GM18498 (cell line): ENCODE measurements around the gene PTBP1.
"Not testable (repeated sequence)": the region's sequence is repeated elsewhere in the genome, so short reads cannot be mapped to it uniquely, and the experiment has no call there.

Experiments
- ATAC-seq: cut with Tn5 transposase; IDR thresholded peaks from one replicate; pipeline ENCODE4 v1.9.1; 2021; ENCODE audit warnings: mild to moderate bottlenecking, moderate library complexity; ENCODE audit not compliant: unreplicated experiment

Gene PTBP1

DNA sequence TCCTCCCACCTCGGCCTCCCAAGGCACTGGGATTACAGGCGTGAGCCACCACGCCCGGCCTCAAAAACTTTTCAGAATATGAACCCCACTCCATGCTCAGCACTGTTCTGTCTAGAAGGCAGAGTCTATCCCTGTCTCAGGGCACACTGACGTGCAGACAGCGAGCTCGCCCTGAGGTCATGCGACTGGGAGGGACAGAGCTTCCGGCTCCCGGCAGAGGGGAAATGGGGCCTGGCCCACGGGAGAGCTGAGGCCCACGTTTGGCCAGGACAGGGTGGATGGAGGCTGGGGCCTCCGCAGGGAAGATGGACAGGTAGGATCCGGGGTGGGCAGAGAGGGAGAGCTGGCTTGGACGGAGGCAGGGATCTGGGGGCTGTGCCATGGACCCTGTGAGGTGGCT, 27.6 kb downstream of the PTBP1 start:
- no peak for ATAC-seq

DNA sequence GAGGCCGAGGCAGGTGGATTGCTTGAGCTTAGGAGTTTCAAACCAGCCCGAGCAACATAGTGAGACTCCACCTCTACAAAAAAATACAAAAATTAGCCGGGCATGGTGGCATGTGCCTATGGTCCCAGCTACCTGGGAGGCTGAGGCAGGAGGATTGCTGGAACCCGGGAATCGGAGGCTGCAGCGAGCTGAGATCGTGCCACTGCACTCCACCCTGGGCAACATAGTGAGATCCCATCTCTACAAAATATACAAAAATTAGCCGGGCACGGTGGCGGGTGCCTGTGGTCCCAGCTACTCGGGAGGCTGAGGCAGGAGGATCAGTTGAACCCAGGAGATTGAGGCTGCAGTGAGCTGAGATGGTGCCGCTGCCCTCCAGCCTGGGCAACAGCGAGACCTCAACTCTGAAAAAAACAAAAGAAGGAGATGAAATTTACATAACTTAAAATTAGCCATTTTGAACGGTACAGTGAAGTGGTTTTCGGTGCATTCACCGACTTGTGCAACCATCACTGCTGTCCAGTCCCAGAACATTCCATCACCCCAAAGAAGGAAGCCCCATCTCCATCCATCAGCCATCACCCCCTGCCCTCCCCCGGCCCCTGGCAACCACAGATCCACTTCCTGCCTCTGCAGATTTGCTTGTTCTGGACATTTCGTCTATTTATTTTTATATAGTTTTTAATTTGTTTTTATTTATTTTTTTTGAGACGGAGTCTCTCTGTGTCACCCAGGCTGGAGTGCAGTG, 28.8 kb downstream of the PTBP1 start:
- no peak for ATAC-seq

DNA sequence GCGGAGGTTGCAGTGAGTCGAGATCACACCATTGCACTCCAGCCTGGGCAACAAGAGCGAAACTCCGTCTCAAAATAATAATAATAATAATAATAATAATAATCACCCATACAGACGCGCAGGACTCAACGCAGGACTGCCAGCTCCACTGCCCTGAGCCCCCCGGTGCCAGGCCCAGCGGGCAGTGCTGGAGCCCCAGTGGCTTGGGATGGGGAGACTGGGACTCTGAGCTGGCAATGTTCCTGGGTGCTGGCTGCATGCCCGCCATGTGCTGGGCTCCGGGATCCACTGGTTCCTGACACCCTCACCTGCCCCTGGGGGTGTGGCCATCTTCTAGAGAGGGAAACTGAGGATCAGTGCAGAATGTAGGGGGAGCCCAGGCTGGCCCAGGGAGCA, 30.1 kb downstream of the PTBP1 start:
- no peak for ATAC-seq

DNA sequence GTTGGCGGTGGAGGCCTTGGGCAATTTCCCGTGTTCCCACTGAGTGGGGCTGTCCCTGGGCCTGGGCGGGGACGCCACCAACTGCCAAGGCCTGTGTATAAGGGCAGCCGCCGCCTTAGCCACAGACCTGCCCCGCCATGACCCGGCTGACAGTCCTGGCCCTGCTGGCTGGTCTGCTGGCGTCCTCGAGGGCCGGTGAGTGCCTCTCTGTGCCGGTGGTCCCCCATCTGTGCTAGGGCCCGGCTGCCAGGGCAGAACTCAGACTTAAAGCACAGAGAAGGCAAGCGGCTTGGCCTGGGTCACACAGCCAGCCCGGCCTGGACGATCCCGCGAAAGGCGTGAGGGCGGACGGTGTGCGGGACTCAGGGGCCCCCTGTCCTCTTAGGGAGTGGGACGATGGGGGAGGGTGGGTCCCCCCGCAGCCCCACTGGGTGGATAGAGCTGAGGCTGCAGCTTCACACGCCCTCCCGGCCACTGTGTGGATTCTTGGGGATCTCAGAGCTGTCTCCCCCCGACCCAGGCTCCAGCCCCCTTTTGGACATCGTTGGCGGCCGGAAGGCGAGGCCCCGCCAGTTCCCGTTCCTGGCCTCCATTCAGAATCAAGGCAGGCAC, 30.6 kb downstream of the PTBP1 start, which contains the start of gene AZU1:
Gene AZU1 (plus strand): TSS at position 128 of the 612 bp plus-strand sequence. CDS start 10 bp downstream, at position 138.
- ATAC-seq: no peak

DNA sequence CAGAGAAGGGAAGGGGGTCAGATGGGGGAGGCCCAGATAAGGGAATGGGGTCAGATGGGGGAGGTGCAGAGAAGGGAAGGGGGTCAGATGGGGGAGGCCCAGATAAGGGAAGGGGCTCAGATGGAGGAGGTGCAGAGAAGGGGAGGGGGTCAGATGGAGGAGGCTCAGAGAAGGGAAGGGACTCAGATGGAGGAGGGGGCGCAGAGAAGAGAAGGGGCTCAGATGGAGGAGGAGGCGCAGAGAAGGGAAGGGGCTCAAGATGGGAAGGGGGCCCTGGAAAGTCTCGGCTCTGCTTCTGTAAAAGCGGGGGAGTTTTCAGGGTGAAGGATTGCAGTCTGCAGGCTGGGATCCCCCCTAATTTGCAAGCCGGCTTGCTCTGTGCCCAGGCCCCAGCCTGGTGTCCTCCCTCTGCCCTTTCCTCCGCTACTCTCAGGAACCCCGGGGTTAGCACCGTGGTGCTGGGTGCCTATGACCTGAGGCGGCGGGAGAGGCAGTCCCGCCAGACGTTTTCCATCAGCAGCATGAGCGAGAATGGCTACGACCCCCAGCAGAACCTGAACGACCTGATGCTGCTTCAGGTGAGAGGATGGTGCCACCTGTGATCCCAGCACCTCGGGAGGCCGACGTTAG, 32.0 kb downstream of the PTBP1 start:
- no peak for ATAC-seq

DNA sequence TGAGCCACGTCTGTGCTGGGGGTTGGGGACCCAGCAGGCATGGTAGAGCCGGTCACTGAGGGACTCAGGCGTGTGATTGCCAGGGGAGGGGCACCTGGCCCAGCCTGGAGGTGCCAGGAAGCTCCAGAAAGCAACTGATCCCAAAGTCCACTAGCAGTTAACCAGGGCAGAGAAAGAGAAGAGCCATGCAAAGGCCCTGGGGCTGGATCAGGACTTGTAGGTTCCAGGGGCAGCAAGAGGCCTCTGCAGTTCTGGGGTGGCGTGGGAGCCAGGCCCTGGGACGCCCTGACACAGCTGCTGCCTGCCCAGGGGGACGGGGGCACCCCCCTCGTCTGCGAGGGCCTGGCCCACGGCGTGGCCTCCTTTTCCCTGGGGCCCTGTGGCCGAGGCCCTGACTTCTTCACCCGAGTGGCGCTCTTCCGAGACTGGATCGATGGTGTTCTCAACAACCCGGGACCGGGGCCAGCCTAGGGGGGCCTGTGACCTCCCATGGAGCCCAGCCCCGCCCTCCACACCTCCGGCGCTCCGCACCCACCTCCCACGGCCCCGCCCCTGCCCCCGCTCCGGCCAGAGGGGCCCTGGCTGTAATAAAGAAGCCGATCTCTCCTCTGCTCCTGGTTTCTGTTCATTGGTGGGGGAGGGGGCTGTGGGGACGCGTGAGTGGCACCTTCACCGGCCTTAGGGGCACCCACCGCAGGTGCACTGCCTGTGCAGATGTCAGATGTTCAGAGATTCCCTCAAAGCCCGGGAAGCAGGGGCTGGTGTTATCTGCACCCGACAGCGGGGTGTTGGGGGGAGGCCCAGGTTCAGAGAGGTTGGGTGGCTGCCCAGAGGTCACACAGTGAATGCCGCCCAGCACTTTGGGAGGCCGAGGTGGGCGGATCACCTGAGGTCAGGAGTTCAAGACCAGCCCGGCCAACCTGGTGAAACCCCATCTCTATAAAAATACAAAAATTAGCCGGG, 34.4 kb downstream of the PTBP1 start:
- ATAC-seq: no peak

DNA sequence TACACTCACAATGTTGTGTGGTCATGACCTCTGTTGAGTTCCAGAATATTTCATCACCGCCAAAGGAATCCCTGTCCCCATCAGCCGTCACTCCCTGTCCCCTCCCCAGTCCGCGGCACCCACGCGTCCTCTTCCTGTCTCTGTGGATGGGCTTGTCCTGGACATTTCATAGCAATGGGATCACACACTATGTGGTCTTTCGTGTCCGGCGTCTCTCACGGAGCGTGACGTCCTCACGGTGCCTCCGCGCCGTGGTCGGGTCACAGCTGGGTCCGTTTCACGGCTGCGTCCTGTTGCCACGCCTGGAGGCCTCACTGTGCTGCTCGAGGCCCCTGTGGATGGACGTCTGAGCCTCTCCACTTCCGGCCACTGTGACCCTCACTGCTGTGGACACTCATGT, 37.0 kb downstream of the PTBP1 start:
- ATAC-seq: no peak

DNA sequence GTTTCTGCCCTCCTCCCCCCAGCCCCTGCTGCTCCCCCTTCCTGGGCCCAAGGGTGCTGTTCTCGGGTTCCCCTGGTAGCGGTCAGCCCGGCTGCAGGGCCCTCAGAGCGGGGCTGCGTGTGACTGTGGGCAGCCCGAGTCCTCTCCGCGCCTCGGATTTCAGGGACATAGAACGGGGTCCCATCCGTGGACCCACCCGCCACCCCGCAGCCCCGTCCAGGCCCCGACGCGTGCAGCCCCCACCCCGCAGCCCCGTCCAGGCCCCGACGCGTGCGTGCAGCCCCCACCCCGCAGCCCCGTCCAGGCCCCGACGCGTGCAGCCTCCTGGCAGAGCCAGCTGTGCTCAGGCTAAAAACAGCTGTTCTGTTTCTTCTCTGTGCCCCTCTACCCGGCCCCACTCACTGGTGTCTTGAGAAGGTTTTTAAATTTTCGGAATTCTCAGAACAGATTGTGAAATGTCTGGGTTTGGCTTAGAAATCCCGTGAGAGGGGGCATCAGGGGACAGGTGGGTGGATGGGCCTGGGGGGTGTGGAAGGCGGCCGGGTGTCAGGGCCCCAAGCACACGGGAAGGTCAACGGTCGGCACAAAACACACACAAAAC, 38.1 kb downstream of the PTBP1 start:
- ATAC-seq: no peak

DNA sequence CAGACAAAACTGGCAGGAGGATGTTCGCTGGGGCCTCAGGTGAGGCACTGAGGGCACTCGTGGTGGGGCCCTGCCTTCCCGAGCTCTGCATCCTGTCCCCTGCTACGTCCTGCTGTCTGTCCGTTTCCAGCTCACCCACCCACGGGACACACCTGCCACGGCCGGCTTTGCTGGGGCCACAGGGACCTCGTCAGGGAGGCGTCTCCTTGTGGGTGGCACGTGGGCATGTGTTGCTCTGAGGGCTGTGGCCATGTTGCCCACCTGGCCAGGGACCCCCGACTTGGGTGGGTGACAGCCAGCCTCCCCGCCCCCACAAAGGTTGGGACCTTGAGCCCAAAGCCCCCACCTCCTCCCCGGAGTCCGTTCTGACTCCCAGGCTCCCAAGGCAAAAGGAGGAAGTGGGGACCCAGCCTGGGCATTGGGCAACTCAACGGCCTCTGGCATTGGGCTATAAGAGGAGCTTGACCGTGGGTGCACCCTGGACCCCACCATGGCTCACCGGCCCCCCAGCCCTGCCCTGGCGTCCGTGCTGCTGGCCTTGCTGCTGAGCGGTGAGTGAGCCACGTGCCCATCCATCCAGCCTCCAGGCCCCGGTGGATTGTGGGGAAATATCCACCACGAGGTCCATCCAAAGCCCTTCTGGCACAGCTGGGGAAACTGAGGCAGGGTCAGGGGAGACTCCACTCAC, 43.4 kb downstream of the PTBP1 start, which contains the start of gene PRTN3:
Gene PRTN3 (plus strand): TSS at position 481 of the 688 bp plus-strand sequence. CDS start 10 bp downstream, at position 491.
- ATAC-seq: no peak

DNA sequence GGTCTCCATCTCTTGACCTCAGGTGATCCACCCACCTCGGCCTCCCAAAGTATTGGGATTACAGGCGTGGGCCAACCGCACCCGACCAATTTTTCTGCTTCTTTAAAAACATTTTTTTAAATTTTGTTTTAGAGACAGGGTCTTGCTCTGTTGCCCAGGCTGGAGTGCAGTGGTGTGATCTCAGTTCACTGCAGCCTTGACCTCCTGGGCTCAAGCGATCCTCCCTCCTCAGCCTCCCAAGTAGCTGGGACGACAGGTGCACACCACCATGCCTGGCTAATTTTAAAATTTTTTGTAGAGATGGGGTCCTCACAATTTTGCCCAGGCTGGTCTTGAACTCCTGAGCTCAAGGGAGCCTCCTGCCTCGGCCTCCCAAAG, 45.5 kb downstream of the PTBP1 start:
- not testable (repeated sequence) for ATAC-seq

DNA sequence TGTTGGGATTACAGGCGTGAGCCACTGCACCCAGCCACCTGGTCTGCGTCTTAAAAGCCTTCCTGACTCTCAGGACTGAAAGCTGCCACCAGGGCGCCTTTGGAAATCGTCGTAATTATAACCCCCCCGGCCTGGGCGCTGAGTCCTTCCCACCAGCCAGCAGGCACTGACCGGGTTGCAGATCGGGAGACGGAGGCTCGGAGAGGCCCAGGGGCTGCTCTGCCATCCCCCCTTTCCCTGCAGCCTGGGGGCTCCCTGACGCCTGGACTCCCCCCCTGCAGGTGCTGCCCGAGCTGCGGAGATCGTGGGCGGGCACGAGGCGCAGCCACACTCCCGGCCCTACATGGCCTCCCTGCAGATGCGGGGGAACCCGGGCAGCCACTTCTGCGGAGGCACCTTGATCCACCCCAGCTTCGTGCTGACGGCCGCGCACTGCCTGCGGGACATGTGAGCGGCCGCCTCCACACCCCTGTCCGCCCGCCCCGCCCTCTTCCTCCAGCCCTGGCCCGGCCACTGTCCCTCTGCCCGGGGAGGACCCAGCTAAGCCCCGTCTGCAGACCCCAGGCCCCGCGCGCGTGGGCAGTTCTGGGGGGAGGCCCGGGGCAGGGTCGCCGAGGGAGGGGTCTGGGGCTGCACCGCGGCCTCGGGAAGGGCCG, 46.1 kb downstream of the PTBP1 start:
- ATAC-seq: no peak

DNA sequence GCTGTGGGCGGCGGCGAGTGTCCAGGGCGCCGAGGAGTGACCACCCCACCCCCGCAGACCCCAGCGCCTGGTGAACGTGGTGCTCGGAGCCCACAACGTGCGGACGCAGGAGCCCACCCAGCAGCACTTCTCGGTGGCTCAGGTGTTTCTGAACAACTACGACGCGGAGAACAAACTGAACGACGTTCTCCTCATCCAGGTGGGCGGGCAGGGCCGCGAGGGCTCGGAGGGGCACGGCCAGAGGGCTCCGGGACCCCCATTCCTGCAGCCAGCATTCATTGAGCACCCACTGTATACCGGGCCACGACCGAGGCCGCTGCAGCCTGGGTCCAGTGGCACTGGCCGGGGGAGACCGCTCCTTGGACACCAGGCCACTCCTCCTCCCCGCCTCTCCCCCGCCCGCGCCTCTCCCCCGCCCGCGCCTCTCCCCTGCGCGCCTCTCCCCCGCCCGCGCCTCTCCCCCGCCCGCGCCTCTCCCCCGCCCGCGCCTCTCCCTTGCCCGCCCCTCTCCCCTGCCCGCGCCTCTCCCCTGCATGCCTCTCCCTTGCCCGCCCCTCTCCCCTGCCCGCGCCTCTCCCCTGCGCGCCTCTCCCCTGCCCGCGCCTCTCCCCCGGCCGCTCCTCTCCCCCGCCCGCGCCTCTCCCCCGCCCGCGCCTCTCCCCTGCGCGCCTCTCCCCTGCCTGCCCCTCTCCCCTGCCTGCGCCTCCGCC, 46.7 kb downstream of the PTBP1 start:
- no peak for ATAC-seq

DNA sequence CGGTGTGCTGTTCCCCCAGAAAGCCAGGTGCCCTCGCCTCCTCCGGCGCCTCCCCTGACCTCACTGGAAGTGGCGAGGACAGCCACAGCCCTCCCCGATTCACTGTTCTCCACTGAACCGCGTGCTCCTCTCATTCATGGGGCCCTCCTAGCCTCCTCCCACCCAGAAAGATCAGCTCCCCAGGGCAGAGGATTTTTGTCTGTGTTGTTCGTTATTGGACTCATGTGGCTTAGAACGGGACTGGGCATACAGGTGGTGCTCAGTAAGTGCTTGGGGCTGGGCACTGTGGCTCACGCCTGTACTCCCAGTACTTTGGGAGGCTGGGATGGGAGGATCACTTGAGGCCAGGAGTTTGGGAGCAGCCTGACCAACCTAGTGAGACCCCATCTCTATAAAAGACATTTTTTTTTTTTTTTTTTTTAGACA, 47.3 kb downstream of the PTBP1 start:
- no peak for ATAC-seq

DNA sequence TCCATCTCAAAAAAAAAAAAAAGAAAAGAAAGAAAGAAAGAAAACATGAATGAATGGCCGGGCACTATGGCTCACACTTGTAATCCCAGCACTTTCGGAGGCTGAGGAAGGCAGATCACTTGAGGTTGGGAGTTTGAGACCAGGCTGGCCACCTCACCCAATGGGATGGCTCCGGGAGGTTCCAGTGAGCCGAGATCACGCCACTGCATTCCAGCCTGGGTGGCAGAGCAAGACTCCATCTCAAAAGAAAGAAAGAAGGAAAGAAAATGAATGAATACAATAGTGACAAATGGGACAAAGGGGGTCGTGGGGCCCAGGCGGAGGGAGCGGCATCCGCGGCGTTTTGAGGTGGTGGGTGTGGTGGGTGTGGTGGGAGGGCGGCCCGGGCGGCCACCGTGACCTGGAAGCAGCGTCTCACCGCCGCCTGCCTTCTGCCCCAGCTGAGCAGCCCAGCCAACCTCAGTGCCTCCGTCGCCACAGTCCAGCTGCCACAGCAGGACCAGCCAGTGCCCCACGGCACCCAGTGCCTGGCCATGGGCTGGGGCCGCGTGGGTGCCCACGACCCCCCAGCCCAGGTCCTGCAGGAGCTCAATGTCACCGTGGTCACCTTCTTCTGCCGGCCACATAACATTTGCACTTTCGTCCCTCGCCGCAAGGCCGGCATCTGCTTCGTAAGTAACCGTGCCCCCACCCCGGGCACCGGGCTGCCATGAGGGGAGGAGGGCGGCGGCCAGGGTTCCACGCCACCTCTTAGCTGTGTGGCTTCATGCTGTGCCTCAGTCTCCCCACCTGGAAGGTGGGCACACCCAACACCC, 48.7 kb downstream of the PTBP1 start:
- no peak for ATAC-seq

DNA sequence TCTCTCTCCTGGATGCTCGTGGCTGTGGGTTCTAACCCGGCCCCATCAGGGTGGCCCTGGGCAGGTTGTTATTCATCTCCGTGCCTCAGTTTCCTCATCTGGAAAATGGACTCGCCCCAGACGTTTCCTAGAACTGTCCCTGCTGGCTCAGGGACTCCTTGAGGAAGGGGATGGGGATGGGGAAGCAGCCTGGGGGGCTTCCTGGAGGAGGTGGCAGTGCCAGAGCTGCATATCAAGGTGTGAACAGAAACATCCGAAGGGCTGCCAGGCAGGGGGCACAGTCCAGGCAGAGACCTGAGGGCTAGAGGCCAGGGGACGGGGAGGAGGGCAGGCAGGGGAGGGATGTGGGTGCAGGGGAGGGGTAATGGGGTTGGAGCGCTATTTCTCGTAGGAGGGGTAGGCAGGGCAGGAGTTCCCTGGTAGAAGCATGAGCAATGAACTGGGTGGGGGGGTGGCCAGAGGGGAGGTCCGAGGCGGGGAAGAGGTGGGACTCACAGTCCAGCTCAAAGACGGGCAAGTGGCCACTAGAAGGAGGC, 51.2 kb downstream of the PTBP1 start:
- ATAC-seq: no peak

DNA sequence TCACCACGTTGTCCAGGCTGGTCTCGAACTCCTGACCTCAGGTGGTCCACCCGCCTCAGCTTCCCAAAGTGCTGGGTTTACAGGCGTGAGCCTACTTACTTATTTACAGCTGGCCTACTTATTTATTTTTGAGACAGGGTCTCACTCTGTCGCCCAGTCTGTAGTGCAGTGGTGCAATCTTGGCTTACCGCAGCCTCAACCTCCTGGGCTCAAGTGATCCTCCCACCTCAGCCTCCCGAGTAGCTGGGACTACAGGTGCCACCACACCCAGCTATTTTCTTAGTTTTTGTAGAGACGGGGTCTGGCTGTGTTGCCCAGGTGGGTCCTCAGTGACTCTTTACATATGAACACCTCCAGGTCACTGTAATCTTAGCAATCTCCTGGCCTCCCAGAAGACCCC, 51.9 kb downstream of the PTBP1 start:
- ATAC-seq: not testable (repeated sequence)

DNA sequence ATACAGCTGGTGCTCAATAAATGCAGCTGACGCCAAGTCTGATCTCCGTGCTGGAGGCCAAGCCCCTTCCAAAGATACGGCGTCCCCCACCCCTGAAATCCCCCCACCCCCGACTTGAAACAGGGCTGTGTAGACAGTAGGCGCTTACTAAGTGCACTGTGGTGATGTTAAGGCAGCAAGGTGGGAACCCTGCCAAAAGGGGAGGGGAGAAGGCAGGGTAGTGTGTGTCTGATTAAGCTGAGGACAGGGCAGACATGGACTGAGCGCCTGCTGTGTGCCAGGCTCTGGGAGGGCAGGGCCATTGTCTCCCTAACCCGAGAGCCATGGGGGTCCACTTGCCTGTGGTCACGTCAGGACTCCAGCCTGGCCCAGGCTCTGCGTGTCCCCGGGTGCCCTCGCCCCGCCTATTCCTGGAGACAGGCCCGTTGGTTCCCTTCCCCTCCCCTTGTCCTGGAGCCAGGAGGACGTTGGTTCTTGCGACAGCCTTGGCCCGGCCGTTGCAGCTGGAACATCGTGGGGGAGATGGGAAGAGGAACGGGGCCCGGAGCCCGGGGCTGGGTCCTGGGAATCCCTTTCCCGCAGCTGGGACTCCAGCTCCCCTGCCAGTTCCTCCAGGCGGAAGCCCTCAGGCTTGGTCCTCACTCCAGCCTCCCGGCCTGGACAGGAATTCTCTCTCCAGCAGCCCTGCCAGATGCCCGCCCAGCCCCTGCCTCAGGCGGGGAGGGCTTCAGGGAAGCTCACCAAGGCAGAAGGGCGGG, 53.1 kb downstream of the PTBP1 start:
- no peak for ATAC-seq
